Activated CD8-positive, alpha-beta memory T cell treated with anti-CD3 and anti-CD28 coated beads for 4 hours (primary cell): ENCODE data around the gene PLEKHN1.

ENCODE experiments used
- DNase-seq, 2 donors: peaks; one replicate each; pipeline ENCODE4 v3.0.0-alpha.2; 2020; ENCODE audit warnings: low read depth in 2 of 2

PLEKHN1 gene

GRCh38 chr1:929712-930632 lies 36.3 kb upstream of the PLEKHN1 start:
- DNase-seq: no peak

GRCh38 chr1:930633-931138 lies 35.6 kb upstream of the PLEKHN1 start:
- no peak for DNase-seq

GRCh38 chr1:931380-932172 lies 34.7 kb upstream of the PLEKHN1 start:
- no peak for DNase-seq

GRCh38 chr1:932173-932510 lies 34.1 kb upstream of the PLEKHN1 start:
- no peak for DNase-seq

GRCh38 chr1:932776-933602 lies 33.3 kb upstream of the PLEKHN1 start:
- DNase-seq: no peak

GRCh38 chr1:933603-933940 lies 32.7 kb upstream of the PLEKHN1 start:
- DNase-seq: no peak

GRCh38 chr1:934991-935750 lies 31.1 kb upstream of the PLEKHN1 start:
- no peak for DNase-seq

- DNase-seq: no peak
These were observed 30.5 kb upstream of the PLEKHN1 start for GRCh38 chr1:935751-936231.

GRCh38 chr1:936348-937264 lies 29.7 kb upstream of the PLEKHN1 start:
- DNase-seq: no peak

- DNase-seq: no peak
These were observed 28.8 kb upstream of the PLEKHN1 start for GRCh38 chr1:937521-937920.

- no peak for DNase-seq
These were observed 28.1 kb upstream of the PLEKHN1 start for GRCh38 chr1:938088-938683.

- DNase-seq: no peak
These were observed 27.4 kb upstream of the PLEKHN1 start for GRCh38 chr1:938711-939489.

- no peak for DNase-seq
These were observed 26.7 kb upstream of the PLEKHN1 start for GRCh38 chr1:939511-940106.

- DNase-seq: no peak
These were observed 25.9 kb upstream of the PLEKHN1 start for GRCh38 chr1:940107-941014.

GRCh38 chr1:941015-941587 lies 25.2 kb upstream of the PLEKHN1 start:
- DNase-seq: no peak

- no peak for DNase-seq
These were observed 24.5 kb upstream of the PLEKHN1 start for GRCh38 chr1:941588-942383.
